Effector memory CD8-positive, alpha-beta T cell (primary cell): ENCODE results near the gene MTMR10.

Experiments
- ATAC-seq: fragments of 150-1000 bp; cut with Tn5 transposase; replicated peaks from 2 replicates; pipeline ENCODE4 v1.10.0; 2021; ENCODE audit warnings: mild to moderate bottlenecking, moderate library complexity
- DNase-seq, 3 experiments: peaks; one replicate each; pipeline ENCODE4 v3.0.0; 2021
- H3K27ac Mint-ChIP-seq, 2 donors: one replicate each; pipeline ENCODE4 v1.8.0; 2022; ENCODE audit warnings: mild to moderate bottlenecking in 2 of 2, mixed read lengths in 2 of 2, moderate library complexity in 2 of 2
- H3K27me3 Mint-ChIP-seq, 2 donors: one replicate each; pipeline ENCODE4 v1.8.0; 2022; ENCODE audit warnings: mixed read lengths in 2 of 2
- H3K36me3 Mint-ChIP-seq: one replicate; pipeline ENCODE4 v1.8.0; 2022; ENCODE audit warnings: mild to moderate bottlenecking, moderate library complexity, mixed read lengths; ENCODE audit not compliant: insufficient read depth
- H3K4me1 Mint-ChIP-seq, 2 donors: one replicate each; pipeline ENCODE4 v1.8.0; 2022; ENCODE audit warnings: low read depth in 2 of 2, mixed read lengths in 2 of 2
- H3K4me3 Mint-ChIP-seq, 2 donors: one replicate each; pipeline ENCODE4 v1.8.0; 2022; ENCODE audit warnings: mild to moderate bottlenecking in 2 of 2, mixed read lengths in 2 of 2, moderate library complexity in 2 of 2
- H3K9me3 Mint-ChIP-seq, 2 donors: one replicate each; pipeline ENCODE4 v1.8.0; 2022; ENCODE audit warnings: mixed read lengths in 2 of 2
- total RNA-seq, 9 experiments: gene quantifications; one replicate each; lab custom pipeline; 2026; lab: John Stamatoyannopoulos, UW

Gene MTMR10, protein sequence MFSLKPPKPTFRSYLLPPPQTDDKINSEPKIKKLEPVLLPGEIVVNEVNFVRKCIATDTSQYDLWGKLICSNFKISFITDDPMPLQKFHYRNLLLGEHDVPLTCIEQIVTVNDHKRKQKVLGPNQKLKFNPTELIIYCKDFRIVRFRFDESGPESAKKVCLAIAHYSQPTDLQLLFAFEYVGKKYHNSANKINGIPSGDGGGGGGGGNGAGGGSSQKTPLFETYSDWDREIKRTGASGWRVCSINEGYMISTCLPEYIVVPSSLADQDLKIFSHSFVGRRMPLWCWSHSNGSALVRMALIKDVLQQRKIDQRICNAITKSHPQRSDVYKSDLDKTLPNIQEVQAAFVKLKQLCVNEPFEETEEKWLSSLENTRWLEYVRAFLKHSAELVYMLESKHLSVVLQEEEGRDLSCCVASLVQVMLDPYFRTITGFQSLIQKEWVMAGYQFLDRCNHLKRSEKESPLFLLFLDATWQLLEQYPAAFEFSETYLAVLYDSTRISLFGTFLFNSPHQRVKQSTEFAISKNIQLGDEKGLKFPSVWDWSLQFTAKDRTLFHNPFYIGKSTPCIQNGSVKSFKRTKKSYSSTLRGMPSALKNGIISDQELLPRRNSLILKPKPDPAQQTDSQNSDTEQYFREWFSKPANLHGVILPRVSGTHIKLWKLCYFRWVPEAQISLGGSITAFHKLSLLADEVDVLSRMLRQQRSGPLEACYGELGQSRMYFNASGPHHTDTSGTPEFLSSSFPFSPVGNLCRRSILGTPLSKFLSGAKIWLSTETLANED
- total RNA-seq: 32.0 to 79.8 (median 44.3) reads per million in 9 experiments

DNA sequence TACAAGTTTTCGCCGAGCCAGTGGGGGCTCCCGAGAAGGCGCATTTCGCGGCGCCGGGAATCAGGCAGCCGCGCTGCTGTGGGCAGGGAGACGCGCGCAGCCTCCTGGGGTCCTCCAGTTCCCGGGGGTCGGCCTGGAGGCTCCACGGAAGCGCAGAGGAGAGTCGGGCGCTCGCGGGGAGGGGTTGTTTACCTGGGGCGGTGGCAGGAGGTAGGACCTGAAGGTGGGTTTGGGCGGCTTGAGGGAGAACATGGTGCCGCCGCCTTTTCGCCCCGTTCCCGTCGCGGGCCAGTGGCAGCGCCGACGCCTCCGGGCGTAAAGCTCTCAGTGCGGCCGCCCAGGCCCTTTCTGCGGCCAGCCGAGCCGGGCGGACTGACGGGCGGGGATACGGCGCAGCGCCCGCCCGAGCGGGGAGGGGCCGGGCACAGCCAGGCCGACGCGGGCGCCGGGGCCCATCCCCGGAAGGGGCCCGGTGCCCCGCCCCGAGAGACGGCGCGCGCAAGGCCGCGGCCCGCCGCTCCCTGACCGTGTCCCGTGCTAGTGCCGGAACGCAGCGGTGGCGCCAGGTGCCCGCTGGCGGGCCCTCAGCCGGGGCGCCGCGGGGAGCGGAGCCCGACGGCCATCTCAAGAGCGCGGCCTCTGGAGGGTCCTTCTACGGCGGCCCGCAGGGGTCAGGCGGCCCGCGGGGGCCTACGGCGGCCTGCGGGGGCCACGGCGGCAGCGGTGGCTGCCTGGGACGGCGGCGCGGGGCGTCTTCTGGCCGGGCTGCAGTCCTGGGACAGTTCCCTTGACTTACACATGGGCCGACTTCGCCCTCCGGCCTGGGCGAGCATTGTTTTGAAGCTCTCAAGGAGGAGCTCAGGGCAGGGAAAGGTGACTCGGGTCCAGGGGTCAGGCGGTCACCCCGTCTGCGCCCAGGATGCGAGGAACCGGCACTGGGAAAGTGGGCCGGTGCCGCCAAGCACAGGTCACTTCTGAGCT is at the start of gene MTMR10:
MTMR10 (minus strand) TSS at position 374 of the 981 bp plus-strand sequence; CDS start at position 252, 122 bp downstream.
- DNase-seq: peak; percentile 61 to 72 (median 71)
- peaks cover 19 to 23% of the 10 kb centered on the region in 2 donors for H3K4me1 Mint-ChIP-seq
- H3K4me3 Mint-ChIP-seq: peak within 1 kb of the TSS; percentile 97
- peak within 1 kb of the TSS; percentile 96 to 98 for H3K27ac Mint-ChIP-seq
- no peaks in the 10 kb centered on the region for H3K9me3 Mint-ChIP-seq
- ATAC-seq: peak; percentile 92
- no peaks in the 10 kb centered on the region for H3K27me3 Mint-ChIP-seq
- H3K36me3 Mint-ChIP-seq: peaks cover 23% of the 10 kb centered on the region

DNA sequence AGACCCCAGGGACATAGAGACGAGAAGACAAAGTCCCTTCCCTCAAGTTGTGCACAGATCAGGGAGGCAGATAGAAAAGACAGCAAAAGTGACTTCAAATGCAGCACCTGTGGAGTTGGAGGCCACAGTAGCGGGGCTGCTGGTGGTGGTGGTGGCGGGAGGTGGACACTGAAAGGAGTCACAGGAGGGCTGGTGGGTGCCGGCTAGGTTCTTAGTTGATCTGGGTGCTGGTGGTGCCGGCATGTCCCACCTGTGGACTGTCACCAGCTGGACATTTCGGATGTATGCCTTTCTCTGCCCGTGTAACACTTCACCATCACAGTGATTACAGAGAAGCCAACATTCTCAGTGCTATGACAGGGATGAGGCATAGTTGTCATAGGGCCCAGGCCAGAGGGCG is 49.2 kb upstream of the MTMR10 start:
- Mint-ChIP-seq H3K4me3 (no peak overlapping the region), H3K9me3 (no peaks in the 10 kb centered on the region), H3K36me3 (peaks cover 3% of the 10 kb centered on the region), H3K27ac (peak overlapping the region in 1 of 2 donors; percentile 35), H3K4me1 (no peaks in the 10 kb centered on the region), H3K27me3 (peaks cover 14 to 38% of the 10 kb centered on the region in 2 donors)
- ATAC-seq (no peak), DNase-seq (no peak)

- ATAC-seq: no peak
- no peaks in the 10 kb centered on the region for H3K9me3 Mint-ChIP-seq
- H3K27ac Mint-ChIP-seq: peak overlapping the region in 1 of 2 donors; percentile 35
Observed at GRCh38 chr15:31039961-31040360, 48.5 kb upstream of the MTMR10 start.

DNA sequence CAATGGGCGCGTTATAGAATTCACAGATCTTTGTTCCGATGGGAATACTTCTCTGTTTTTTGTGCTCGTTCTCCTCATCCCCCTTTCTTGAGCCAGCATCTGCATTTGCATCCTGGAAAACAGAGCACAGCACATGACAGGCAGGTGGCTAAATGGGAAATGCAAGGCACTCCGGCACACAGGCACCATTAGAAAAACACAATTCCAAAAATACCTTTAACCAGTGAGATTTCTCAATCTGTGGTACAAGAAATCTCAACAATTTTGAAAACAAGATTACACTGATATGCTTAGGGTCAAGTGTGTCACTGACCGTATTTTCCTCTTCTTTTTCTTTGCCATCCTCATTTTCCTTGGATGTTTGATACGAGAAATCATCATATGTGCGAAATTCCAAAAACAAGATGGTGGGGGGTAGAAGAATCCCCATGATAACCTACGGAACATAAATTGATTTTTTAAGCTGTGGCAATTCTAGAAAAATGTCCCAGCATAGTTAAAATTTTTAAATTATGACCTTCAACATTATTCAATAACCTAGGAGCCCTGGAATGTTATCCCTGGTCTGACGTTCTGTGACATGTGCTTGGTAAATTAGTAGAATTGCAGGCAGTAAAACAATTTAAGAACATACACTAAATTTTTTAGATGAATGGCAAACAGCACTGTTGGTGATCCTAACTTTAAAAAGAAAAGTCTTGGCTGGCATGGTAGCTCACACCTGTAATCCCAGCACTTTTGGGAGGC is 46.5 kb upstream of the MTMR10 start:
- no peak for DNase-seq
- Mint-ChIP-seq H3K27me3 (peaks cover 14 to 38% of the 10 kb centered on the region in 2 donors), H3K36me3 (no peaks in the 10 kb centered on the region), H3K4me1 (no peaks in the 10 kb centered on the region), H3K9me3 (no peaks in the 10 kb centered on the region), H3K4me3 (no peak overlapping the region), H3K27ac (no peak overlapping the region)
- no peak for ATAC-seq

More at GRCh38 chr15:31039961-31040360, 48.5 kb upstream of the MTMR10 start:
- Mint-ChIP-seq H3K4me1 (no peaks in the 10 kb centered on the region), H3K36me3 (peaks cover 3% of the 10 kb centered on the region), H3K27me3 (peaks cover 14 to 38% of the 10 kb centered on the region in 2 donors), H3K4me3 (no peak overlapping the region)
- DNase-seq: no peak

- Mint-ChIP-seq H3K9me3 (no peaks in the 10 kb centered on the region), H3K27me3 (peaks cover 14 to 29% of the 10 kb centered on the region in 2 donors), H3K4me3 (no peak overlapping the region), H3K27ac (no peak overlapping the region), H3K4me1 (no peaks in the 10 kb centered on the region), H3K36me3 (no peaks in the 10 kb centered on the region)
- no peak for DNase-seq
- ATAC-seq: no peak
Observed at GRCh38 chr15:31036783-31037182, 45.4 kb upstream of the MTMR10 start.

DNA sequence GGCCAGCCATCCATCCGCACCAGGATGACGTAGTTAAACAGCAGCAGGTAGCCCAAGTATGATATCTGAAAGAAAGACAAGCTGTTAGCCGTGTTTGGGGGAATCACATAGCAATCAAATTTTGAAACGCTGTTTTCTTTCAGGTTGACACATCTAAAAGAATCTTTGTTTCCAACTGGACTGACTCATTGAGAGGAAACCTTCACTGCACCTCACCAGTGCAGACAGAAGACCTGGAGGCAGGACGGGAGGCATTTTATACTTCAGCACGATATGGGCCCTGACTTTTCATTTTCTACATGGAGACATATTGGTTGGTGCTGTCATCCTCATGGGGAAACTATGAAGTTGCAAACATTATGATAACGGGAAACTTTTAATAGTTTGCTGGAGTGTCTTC is 44.2 kb upstream of the MTMR10 start:
- Mint-ChIP-seq H3K9me3 (no peaks in the 10 kb centered on the region), H3K4me3 (no peak overlapping the region), H3K27me3 (peaks cover 10 to 23% of the 10 kb centered on the region in 2 donors), H3K27ac (no peak overlapping the region), H3K4me1 (no peaks in the 10 kb centered on the region), H3K36me3 (no peaks in the 10 kb centered on the region)
- DNase-seq (no peak), ATAC-seq (no peak)

- ATAC-seq (no peak), DNase-seq (no peak)
- Mint-ChIP-seq H3K4me3 (no peak overlapping the region), H3K27ac (no peak overlapping the region), H3K36me3 (no peaks in the 10 kb centered on the region), H3K4me1 (no peaks in the 10 kb centered on the region), H3K27me3 (peaks cover 0 to 11% of the 10 kb centered on the region in 2 donors), H3K9me3 (no peaks in the 10 kb centered on the region)
Observed at GRCh38 chr15:31034152-31034551, 42.7 kb upstream of the MTMR10 start.

GRCh38 chr15:31032961-31033371 is 41.5 kb upstream of the MTMR10 start:
- Mint-ChIP-seq H3K9me3 (no peaks in the 10 kb centered on the region), H3K27ac (no peak overlapping the region), H3K36me3 (no peaks in the 10 kb centered on the region), H3K27me3 (peaks cover 10 to 18% of the 10 kb centered on the region in 2 donors), H3K4me3 (no peak overlapping the region), H3K4me1 (no peaks in the 10 kb centered on the region)
- DNase-seq (no peak), ATAC-seq (no peak)

DNA sequence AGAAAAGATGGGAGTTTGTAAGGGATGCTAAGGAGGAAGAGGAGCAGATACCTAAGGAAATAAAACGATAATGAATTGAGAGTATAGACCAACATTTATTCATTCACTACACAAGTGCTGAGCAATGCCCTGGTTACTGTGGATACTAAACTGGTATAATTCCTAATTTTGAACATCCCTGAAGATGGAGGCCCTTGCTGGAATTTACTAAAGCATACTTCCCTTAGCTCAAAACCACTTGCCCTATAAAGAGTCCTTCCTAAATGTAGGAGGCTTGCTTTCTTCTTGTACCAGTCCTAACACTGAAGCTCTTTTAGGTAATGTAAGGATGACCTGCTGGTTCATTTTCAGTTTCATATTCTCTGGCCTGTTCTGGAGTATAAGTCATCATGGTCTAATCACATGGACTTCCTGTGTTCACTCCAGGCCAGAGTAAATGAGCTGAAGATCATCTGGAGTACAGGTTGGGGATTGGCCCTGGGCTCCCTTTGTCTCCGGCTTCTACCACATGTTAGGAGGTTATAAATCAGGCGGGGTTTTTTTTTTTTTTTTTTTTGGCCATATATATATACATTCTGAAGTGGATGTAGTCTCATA is 40.1 kb upstream of the MTMR10 start:
- H3K9me3 Mint-ChIP-seq: no peaks in the 10 kb centered on the region
- H3K4me3 Mint-ChIP-seq: no peak overlapping the region
- no peaks in the 10 kb centered on the region for H3K4me1 Mint-ChIP-seq
- no peaks in the 10 kb centered on the region for H3K36me3 Mint-ChIP-seq
- ATAC-seq (no peak), DNase-seq (no peak)
- H3K27me3 Mint-ChIP-seq: peaks cover 8 to 12% of the 10 kb centered on the region in 2 donors
- H3K27ac Mint-ChIP-seq: no peak overlapping the region

GRCh38 chr15:31027910-31028578 is 36.6 kb upstream of the MTMR10 start:
- Mint-ChIP-seq H3K36me3 (no peaks in the 10 kb centered on the region), H3K4me3 (no peak overlapping the region)
- ATAC-seq: no peak

DNA sequence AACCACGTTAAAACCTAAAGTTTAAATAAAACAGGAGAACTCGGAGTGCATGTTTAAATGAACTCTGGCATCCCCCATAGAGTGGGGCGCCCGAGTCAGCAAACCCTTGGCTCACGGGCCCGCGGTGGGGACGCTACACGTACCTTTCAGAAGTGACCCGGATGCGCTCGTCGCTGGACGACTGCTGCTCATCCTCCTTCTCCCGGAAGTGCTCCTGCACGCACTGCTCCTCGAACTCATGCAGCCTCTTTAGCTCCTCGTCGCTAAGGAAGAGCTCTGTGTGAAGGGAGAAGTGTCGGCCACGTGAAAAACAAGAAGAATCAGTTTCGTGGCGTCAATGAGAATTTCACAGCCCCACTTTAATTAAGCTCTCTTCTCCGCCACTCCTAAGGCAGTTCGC is 34.6 kb upstream of the MTMR10 start:
- ATAC-seq (no peak), DNase-seq (no peak)
- no peaks in the 10 kb centered on the region for H3K9me3 Mint-ChIP-seq
- H3K27ac Mint-ChIP-seq: no peak overlapping the region
- no peak overlapping the region for H3K4me3 Mint-ChIP-seq
- no peaks in the 10 kb centered on the region for H3K36me3 Mint-ChIP-seq
- H3K4me1 Mint-ChIP-seq: peaks cover 0 to 4% of the 10 kb centered on the region in 2 donors
- peaks cover 27 to 34% of the 10 kb centered on the region in 2 donors for H3K27me3 Mint-ChIP-seq

More at GRCh38 chr15:31027910-31028578, 36.6 kb upstream of the MTMR10 start:
- Mint-ChIP-seq H3K9me3 (no peaks in the 10 kb centered on the region), H3K4me1 (peaks cover 0 to 2% of the 10 kb centered on the region in 2 donors), H3K27ac (no peak overlapping the region), H3K27me3 (peaks cover 19 to 24% of the 10 kb centered on the region in 2 donors)
- no peak for DNase-seq
